ENCODE results near the gene CASP6.
"Not testable (repeated sequence)": the region's sequence is repeated elsewhere in the genome, so short reads cannot be mapped to it uniquely, and the experiment has no call there.

CASP6 gene

GRCh38 chr4:109719604-109720003 is 16.4 kb upstream of the CASP6 start:
- no peak for DNase-seq (ENCODE audit: low read depth)

DNA sequence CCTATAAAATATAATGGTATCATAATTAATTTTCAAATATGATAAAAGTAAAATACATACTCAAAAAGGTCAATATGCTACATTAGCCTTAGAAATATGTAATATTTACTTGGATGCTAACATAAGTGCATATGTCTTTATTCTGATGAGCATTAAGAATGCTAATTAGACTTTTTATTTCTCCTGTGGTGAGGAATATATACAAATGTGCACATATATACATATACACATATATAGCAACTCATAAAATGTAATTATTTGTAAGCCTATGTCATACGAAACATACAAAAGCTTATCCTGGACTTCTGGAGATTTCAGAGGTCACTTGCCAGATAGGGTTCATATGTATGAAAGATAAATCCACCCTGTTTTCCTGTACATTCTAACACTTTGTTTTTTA is 15.5 kb upstream of the CASP6 start:
- DNase-seq (ENCODE audit: low read depth) = no peak

DNA sequence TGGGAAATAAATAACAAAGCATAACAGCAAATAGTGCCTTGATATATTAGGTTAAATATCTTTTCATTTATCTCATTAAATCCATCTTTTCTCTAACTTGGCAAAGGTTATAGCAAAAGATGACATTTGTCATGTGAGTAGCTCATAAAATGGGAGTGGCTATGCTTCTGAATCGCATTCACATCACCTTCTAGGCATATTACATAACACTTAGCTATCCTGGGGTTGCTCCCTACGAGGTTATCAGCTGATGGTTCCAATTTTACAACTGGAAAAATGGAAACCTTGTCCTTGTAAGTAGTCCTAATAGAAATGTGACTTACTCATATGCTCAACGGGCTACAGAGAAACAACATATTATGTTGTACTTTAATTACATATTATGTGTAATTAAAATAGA is 10.3 kb upstream of the CASP6 start:
- no peak for DNase-seq (ENCODE audit: low read depth)

GRCh38 chr4:109708990-109709389 is 5.7 kb upstream of the CASP6 start:
- DNase-seq (ENCODE audit: low read depth) = no peak

GRCh38 chr4:109708435-109708834 is 5.2 kb upstream of the CASP6 start:
- DNase-seq (ENCODE audit: low read depth) = no peak

- no peak for DNase-seq (ENCODE audit: low read depth)
These were observed 568 bp upstream of the CASP6 start for GRCh38 chr4:109703664-109704361.

DNA sequence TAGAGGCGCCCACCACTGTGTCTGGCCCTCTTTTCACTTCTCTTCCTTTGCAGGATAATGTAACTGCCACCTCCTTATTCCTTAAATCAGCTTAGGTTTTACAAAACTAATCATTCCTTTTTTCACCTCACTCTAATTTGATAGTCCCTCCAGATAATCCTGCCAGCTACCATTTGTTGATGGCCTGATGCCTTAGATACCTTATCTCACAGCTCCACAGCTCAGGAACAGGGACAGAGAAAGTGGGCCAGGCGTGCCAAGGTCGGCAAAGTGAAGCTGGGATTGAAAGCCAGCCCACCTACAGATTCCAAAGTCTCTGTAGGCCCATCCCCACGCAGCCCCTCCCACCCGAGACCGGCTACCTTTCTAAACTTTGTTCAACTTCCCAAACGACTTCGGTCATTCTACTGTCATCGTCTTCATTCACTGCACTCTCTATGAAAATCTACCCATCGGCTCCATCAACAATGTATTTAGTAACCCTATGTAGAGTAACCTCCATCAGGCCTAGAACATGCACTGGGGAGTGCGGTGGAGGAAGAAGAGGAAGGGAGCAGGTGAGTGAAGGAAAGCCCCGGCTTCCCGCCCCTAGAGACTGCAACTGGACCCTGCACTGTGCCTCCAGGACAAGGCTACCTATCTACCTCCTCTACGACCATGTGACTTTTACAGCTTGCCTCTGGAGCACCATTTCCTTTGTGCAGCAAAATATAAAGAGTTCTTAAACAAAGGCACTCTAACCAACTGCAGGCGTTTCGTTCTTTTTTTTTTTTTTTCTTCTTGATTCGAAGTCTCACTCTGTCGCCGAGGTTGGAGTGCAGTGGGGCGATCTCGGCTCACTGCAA is 1.5 kb downstream of the CASP6 start:
- DNase-seq (ENCODE audit: low read depth) = no peak

DNA sequence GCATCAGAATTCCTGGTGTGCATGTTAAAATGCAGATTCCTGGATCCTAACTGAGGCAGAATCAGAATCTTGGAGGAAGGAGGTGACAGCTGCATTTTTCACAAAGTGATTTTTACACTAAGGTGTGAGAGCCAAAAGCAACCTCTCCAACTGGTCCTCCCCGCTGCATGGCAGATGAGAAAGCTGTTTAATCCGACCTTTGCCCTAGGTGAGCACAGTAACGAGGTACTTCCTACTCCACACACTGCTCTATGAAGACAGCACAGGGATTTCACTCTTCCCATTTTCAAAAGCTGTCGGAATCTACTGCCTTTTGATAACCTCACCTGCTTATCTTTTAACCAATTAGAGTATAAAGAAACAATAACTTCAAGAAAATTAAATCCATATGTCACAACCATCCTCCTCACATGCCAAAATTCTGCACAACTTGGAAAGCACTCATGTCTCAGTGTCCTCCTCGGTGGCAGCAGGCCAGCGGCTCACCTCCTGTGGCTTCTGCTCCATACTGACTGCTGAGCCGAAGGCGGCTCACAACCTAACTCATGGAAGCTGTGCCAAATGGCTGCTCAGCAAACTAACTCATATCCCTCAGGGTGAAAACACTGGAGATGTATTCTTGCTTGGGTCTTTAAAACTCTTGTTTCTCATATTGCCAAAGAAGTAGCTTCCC is 3.6 kb downstream of the CASP6 start:
- no peak for DNase-seq (ENCODE audit: low read depth)

DNA sequence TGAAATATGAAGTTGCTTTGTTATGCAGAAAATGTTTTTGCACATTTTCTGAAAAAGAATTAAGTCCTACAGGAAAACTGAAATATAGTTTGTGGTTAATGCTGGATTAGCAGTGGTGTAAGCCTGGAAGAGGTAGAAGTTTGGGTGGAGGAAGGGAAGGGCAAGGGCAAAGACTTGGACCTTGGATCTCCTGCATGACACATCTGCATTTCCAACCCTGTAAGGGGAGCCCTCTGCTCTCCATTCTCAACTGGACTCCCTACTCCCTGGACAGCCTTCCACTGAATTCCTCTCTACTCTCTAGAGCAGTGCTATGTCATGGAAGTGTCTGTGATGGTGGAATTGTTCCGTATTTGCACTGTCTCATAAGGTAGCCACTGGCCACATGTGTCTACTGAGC is 4.6 kb downstream of the CASP6 start:
- DNase-seq (ENCODE audit: low read depth) = no peak

GRCh38 chr4:109691411-109691920 is 11.8 kb downstream of the CASP6 start:
- DNase-seq (ENCODE audit: low read depth) = no peak

DNA sequence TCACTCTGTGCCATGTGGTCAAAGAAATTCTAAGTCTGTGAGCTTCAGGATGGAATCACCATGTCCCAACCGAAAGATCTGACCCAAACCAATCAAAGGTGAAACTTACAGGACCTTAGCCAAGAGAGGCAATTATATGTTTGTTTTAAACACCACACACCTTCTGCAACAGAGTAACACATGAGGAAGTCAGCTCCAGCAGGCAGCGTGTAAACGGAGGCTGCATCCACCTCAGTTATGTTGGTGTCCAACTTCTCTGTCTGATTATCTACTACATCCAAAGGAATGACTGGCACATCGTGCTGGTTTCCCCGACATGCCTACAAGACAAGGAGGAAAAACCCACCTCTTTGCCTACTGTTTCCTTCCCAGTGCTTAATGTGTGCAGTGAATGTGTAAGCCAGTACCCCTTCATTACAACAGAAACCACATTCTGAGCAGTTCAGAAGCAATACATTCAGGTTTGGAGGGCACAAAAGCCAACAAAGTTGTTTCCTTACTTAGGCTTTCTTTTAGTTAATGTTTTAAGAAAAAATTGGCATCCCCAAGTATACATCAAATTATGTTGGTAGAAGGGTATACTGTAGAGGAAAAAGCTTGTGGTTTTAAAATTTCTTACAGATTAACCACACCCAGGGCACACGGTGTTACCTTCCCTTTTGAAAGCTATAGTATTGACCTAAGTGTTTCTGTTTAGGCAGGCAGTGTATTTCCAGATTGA is 12.4 kb downstream of the CASP6 start:
- no peak for DNase-seq (ENCODE audit: low read depth)

GRCh38 chr4:109684727-109685126 is 18.5 kb downstream of the CASP6 start:
- DNase-seq (ENCODE audit: low read depth) = no peak

DNA sequence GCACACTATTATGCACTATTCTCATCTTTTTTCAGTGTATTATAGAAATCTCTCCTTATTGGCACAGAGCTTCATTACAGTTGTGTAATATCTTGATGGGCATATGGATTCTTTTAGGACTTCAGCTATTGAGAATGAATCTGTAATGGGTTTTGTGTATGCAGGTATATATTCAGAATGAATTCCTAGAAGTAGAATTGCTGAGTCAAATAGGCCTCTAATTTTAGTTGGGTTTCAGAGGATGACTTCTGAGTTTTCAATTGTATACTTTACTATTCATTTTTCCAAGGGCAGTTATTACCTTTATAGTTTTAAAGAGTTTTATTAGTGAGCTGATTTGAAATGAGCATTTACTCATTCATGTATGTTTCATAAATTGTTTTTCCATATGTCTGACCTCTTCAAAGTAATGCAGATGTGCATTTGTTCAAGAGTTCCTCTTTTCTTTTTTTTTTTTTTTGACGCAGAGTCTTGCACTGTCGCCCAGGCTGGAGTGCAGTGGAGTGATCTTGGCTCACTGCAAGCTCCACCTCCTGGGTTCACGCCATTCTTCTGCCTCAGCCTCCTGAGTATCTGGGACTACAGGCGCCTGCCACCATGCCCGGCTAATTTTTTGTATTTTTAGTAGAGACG is 19.5 kb downstream of the CASP6 start:
- DNase-seq (ENCODE audit: low read depth) = no peak

- DNase-seq (ENCODE audit: low read depth) = no peak
These were observed 20.4 kb downstream of the CASP6 start for GRCh38 chr4:109682875-109683274.

- not testable (repeated sequence) for DNase-seq (ENCODE audit: low read depth)
These were observed 24.3 kb downstream of the CASP6 start for GRCh38 chr4:109678925-109679324.

GRCh38 chr4:109678472-109678871 is 24.8 kb downstream of the CASP6 start:
- DNase-seq (ENCODE audit: low read depth) = not testable (repeated sequence)

DNA sequence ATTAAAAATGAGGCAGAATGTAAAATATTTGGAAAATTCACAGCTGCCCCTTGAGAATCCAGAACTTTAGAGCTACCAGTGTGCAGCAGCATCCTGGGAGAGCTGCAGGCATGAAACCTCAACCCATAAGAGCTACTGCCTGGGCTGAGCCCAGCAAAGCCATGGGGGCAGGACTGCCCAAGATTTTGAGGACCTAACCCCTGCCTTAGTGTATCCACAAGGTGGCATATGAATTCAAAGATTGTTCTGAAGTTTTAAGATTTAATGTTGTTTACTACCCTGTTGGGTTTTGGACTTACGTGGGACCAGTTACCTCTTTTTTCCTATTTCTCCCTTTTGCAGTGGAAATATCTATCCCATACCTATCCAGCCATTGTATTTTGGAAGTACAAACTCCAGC is 26.4 kb downstream of the CASP6 start:
- no peak for DNase-seq (ENCODE audit: low read depth)

- DNase-seq (ENCODE audit: low read depth) = no peak
These were observed 27.4 kb downstream of the CASP6 start for GRCh38 chr4:109675843-109676242.

DNA sequence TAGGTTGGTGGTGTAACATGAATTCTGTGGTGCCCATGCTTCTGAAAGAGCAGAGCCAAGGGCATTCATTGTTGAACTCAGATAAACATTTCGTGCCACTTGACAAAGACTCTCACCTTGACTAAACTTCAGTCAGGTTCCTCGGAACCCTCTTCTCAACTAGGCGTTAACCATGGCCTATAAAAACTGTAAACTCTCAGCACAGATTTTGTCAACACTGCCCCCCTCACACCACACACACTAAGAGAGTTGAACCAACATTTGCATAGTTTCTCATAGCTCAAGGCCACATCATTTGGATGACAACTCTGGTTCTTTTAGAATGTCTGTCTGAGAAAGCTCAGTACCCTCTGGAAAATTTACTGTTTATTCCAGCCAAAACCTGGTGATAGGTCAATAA is 28.1 kb downstream of the CASP6 start:
- no peak for DNase-seq (ENCODE audit: low read depth)

- DNase-seq (ENCODE audit: low read depth) = no peak
These were observed 29.9 kb downstream of the CASP6 start for GRCh38 chr4:109673303-109673702.

DNA sequence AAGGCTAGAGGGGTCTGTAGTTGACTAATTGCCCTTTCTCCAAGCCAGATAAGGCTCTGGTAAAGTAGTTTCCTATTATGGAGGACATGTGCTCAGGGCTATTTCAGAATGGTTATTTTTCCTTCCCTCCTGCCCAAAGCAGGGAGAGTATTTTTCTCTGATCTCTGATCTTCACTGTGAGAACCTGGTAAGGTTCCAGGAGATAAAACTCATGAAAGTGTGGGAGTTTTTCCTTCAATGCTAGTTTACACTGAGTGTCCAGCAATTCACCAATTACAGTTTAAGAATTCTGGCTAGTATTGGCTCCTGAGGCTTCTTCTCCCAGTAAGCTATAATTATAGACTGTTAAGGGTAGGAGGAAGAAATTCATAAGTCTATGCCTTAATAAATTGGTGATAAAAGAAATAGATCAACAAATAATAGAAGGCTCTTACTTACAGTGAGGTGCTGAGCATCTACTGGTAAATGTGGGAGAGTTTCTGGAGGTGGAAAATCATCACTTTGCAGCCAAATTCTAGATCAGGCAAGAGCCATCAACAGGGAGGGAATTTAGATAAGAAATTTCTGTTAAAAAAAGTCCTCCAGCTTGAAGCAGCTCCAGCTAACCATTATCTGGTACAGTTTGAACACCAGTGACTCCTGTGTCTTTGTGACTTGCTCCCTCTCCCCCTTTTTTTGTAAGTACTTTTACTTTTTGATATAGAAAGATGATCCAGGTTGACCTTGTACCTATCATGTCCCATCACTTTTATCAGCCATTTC is 30.9 kb downstream of the CASP6 start:
- no peak for DNase-seq (ENCODE audit: low read depth)
